ENCODE measurements around the gene BORCS5.
"Not testable (repeated sequence)": the region's sequence is repeated elsewhere in the genome, so short reads cannot be mapped to it uniquely, and the experiment has no call there.

Gene BORCS5

DNA sequence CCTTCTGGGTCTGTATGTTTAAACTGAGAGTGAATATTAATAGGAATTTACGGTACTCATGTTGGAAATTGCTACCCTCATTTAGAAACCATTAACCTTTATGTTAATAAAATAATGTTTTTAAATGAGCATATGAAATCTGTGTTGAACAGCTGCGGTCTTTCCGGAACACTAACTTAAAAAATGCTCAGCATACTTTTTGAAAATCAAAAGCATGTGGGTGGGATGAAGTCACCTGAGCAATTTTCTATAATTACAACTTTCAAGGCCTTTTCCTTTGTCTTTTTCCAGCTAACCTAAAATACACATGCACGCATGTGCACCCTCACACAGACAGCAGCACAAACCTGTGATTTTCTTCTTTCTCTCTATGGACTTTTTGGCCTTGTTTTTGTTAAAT, 39.8 kb downstream of the BORCS5 start:
- no peak for DNase-seq

GRCh38 chr12:12397184-12397583, 40.3 kb downstream of the BORCS5 start:
- no peak for DNase-seq

- peak; percentile 41 for DNase-seq
These were observed 41.4 kb downstream of the BORCS5 start for GRCh38 chr12:12398026-12398859.

- DNase-seq: no peak
These were observed 42.3 kb downstream of the BORCS5 start for GRCh38 chr12:12399161-12399560.

DNA sequence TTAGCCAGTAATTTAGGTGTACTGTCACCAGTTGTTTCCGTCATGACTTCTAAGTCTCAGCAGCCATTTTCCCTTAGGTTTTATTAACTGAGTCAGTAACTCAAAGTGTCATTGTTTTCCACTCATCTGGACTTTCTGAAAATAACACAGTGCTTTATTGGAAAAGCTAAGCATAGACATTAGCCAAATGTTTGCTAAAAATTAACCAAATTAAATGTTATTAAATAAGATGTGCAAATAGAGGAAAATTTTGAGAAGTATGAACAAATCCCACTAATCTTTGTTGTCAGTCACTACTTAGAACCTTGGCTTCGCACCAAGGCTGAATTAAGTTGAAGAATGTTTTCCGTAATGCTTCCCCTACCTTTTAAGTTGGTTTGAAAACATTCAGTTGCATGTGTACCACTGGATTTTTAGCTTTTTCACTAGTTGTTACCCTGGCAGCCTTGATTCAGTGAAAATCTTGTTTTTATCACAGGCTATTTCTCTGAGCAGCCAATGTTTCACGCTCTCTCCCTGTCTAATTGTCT, 43.0 kb downstream of the BORCS5 start:
- DNase-seq: no peak

GRCh38 chr12:12400793-12401192, 43.9 kb downstream of the BORCS5 start:
- no peak for DNase-seq

- no peak for DNase-seq
These were observed 46.7 kb downstream of the BORCS5 start for GRCh38 chr12:12403264-12404248.

DNA sequence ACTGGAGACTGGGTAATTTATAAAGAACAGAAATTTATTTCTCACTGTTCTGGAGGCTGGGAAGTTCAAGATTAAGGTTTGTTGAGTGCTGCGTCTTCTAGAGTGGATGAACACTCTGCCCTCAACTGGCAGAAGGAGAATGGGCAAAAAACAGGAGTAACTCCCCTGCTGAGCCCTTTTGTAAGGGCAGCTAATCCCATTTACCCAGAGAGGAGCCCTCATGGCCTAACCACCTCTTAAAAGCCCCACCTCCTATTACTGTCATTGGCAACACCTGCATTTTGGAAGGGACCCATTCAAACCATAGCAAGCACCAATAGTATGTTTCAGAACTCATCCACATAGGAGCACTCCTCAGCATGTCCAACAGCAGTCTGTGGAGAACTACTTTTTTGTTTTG, 47.4 kb downstream of the BORCS5 start:
- no peak for DNase-seq

- DNase-seq: no peak
These were observed 49.0 kb downstream of the BORCS5 start for GRCh38 chr12:12405882-12406281.

DNA sequence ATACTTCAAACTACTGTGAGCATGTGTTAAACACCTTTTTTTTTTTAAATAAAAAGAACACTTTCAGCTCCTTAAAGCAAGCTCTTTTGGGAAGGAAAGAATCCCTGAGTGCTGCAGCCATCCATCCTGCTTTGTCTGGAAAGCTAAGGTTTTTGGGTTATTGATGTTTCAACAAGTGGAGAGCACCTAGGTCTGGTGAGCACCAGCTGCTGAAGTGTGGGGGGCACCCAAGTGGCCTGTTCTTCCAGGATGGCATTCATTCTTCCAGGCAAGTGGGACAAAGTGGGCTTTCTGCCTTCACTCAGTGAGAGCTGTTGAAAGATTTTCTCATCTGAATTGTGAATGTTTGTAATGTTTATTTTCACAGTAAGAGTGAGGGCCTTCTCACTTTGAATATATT, 49.9 kb downstream of the BORCS5 start:
- DNase-seq: no peak

DNA sequence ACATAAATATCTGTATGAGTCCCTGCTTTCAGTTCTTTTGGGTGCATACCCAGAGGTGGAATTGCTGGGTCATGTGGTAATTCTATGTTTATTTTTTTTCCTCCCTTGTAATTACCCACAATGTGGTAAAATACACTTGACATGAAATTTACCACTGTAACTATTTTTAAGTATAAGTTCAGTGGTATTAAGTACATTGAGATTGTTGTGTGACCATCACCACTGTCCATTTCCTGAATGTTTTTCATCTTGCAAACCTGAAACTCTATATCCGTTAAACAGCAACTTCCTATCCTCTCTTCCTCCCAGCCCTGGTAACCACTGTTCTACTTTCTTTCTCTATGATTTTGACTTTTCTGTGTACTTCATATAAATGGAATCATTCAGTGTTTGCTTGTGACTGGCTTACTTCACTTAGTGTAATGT, 51.4 kb downstream of the BORCS5 start:
- no peak for DNase-seq

DNA sequence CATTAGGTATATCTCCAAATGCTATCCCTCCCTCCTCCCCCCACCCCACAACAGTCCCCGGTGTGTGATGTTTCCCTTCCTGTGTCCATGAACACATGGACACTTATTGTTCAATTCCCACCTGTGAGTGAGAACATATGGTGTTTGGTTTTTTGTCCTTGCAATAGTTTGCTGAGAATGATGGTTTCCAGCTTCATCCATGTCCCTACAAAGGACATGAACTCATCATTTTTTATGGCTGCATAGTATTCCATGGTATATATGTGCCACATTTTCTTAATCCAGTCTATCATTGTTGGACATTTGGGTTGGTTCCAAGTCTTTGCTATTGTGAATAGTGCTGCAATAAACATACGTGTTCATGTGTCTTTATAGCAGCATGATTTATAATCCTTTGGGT, 52.5 kb downstream of the BORCS5 start:
- not testable (repeated sequence) for DNase-seq

- no peak for DNase-seq
These were observed 59.0 kb downstream of the BORCS5 start for GRCh38 chr12:12415886-12416285.

DNA sequence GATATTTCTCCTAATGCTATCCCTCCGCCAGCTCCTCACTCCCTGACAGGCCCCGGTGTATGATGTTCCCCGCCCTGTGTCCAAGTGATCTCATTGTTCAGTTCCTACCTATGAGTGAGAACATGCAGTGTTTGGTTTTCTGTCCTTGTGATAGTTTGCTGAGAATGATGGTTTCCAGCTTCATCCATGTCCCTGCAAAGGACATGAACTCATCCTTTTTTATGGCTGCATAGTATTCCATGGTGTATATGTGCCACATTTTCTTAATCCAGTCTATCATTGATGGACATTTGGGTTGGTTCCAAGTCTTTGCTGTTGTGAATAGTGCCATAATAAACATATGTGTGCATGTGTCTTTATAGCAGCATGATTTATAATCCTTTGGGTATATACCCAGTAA, 62.3 kb downstream of the BORCS5 start:
- DNase-seq: not testable (repeated sequence)

- no peak for DNase-seq
These were observed 66.5 kb downstream of the BORCS5 start for GRCh38 chr12:12423367-12423766.

DNA sequence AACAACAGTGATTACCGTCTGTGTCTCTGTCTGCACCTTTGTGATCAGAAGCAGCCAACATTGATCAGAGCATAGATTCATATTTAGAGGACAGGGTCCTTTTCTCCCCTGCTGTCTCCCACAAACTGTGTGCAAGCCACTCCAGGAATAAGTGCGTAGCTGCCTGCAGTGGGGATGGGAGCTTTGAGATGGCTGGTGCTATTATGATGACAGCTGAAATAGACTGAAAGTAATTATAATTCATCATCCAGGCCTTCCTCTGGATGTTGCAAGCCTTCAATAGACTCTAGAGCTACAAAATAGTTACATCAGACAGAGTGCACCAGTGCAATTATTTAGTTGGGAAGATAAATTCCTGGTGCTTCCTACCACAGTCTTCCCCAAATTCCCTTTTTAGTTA, 68.1 kb downstream of the BORCS5 start:
- no peak for DNase-seq

- DNase-seq: no peak
These were observed 68.7 kb downstream of the BORCS5 start for GRCh38 chr12:12425616-12426015.

GRCh38 chr12:12427568-12427967, 70.7 kb downstream of the BORCS5 start:
- no peak for DNase-seq

- DNase-seq: no peak
These were observed 71.2 kb downstream of the BORCS5 start for GRCh38 chr12:12428047-12428446.

DNA sequence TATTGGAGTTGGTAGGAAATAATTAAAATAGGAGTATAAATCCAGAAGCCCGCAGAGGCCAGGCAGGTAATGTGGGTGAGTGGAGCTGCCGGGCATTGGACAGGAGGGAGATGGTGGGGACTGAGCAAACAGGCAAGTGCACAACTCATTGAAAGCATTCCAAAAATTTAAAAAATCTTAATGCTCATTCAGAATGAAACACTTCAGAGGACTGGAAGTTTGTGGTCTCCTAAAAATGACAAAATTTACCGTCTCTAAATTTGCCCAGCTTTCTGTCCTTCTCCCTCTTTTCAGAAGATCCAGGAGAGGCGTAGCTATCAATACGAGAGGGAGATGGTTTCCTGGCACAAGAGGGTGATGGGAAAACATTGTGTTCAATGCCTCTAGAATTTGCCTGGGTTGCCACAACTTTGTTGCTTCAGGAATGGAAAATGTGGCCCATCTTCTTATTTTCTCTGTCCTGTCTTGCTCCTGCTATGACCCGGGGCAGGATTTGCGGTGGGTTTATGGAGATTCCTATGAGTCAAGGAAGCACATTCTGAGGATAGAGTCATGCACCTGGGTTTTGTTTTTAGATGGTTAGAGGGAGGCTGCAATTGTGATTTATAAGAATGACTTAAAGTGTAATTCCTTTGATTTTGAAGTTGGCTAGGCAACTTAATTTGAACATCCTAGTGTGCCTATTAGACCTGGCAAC, 72.2 kb downstream of the BORCS5 start:
- DNase-seq: no peak

DNA sequence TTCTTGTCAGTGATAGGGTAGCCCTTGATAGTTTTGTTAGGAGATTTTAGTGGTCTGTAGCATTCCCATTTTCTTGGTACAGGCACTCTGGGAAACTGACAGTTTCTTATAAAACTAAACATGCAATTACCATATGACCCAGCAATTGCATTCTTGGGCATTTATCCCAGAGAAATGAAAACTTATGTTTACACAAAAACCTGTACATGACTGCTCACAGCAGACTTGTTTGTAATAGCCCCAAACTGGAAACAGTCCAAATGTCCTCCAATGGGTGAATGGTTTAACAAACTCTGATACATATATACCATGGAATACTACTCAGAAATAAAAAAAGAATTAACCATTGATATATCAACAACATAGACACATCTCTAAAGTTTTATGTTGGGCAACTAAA, 75.5 kb downstream of the BORCS5 start:
- DNase-seq: no peak

DNA sequence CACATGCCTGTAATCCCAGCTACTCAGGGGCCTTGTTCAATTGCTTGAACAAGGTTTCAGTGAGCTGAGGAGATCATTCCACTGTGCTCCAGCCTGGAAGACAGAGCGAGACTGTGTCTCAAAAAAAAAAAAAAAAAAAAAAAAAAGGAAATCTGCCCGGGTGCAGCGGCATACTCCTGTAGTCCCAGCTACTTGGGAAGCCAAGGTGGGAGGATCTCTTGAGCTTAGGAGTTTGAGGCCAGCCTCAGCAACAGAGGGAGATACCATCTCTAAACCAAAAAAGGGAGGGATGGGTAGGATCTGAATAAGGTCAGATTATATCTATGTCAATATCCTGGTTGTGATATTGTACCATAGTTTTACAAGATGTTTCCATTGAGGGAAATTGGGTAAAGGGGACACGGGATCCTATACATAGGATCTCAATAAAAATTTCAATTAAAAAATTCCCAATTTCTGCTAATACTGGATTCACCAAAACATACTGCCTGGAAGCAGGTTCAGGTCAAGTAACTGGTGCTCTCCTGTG, 76.4 kb downstream of the BORCS5 start:
- DNase-seq: no peak

Measured in GOT3 (cell line).